Adrenal gland (tissue), 12 donors: ENCODE data around the gene AWAT2. TPM values are rescaled to one million over a fixed set of nuclear protein-coding genes. Genes with fewer than 3 reads are reported as not detected.
"Not testable (repeated sequence)": the region's sequence is repeated elsewhere in the genome, so short reads cannot be mapped to it uniquely, and the experiment has no call there.

Experiments
- DNase-seq, 7 donors: peaks; one replicate each; pipeline ENCODE4 v3.0.0-alpha.2; 2019 to 2020
- H3K27ac ChIP-seq, 5 donors: fragments of 200-600 bp; sonication (generic) in 4 of 5; 1 replicate in 3 of 5; 2 replicates in 2 of 5; pipeline versions ENCODE4 v1.5.1 to v1.8.0; 2016 to 2020; ENCODE audit warnings: mild to moderate bottlenecking in 1 of 5
- H3K27me3 ChIP-seq: fragments of 200-600 bp; 2 replicates; pipeline ENCODE4 v1.8.0; 2021
- H3K36me3 ChIP-seq, 2 donors: fragments of 200-600 bp; replicated peaks in 1 of 2; 1 replicate in 1 of 2; 2 replicates in 1 of 2; pipeline versions ENCODE4 v1.5.1 to v1.8.0; 2018 to 2022
- H3K4me1 ChIP-seq, 2 donors: fragments of 200-600 bp; replicated peaks in 1 of 2; 1 replicate in 1 of 2; 2 replicates in 1 of 2; pipeline versions ENCODE4 v1.5.1 to v1.8.0; 2018 to 2021
- H3K4me3 ChIP-seq, 4 donors: fragments of 200-600 bp; sonication (generic) in 3 of 4; one replicate each; pipeline ENCODE4 v1.5.1; 2016 to 2018
- H3K9me3 ChIP-seq, 3 donors: fragments of 200-600 bp; sonication (generic) in 1 of 3; replicated peaks in 1 of 3; 1 replicate in 2 of 3; 2 replicates in 1 of 3; pipeline versions ENCODE4 v1.5.1 to v1.8.0; 2016 to 2021
- POLR2A ChIP-seq, 2 donors: fragments of 450-650 bp; IDR thresholded peaks; one replicate each; pipeline ENCODE4 v1.6.1; 2017; ENCODE audit warnings: antibody characterized with exemption in 2 of 2, mild to moderate bottlenecking in 2 of 2, moderate library complexity in 1 of 2
- WGBS, 4 donors: extraction: QIAGEN DNeasy Blood & Tissue Kit in 2 of 4; methylation state at CpG; one replicate each; pipeline versions ENCODE4 v1.1.5 to v1.1.7; 2013 to 2017; 5-methylcytosine and 5-hydroxymethylcytosine counted together
- intact Hi-C, 2 donors: fragments of 100-400 bp; cut with DNase I; formaldehyde crosslinking; loops; one replicate each; pipeline versions ENCODE4 v1.14.1 to v1.15.0; 2022 to 2023
- polyA plus RNA-seq, 3 donors: library from polyadenylated mRNA; stranded (reverse); fragments of 200-250 nt in 2 of 3; fragments of 350-450 nt in 1 of 3; fragmentation: Illumina TruSeq in 1 of 3; extraction: RNeasy Lipid Tissue Mini Kit (QIAGEN cat#74804) in 1 of 3; gene quantifications; one replicate each; pipeline ENCODE4 v1.2.3, GENCODE V29; 2013 to 2014
- total RNA-seq, 9 donors: library from RNA; depleted of rRNA in 4 of 9; stranded (reverse); fragments of >200 nt in 4 of 9; fragments of 120-200 nt in 1 of 9; fragmentation: NEBNext Ultra II Directional in 1 of 9; extraction: Animal tissue kit (Norgen Biotek cat#: 25700) in 1 of 9; gene quantifications; one replicate each; pipeline versions ENCODE4 v1.1.0 to v1.2.4, GENCODE V29; 2013 to 2023
- TF ChIP-seq, protein P1 (sequence below), 6 experiments: fragments of 450-650 bp in 4 of 6; fragments of 200-600 bp in 2 of 6; sonication (generic) in 1 of 6; IDR thresholded peaks; 1 replicate in 5 of 6; 2 replicates in 1 of 6; pipeline versions ENCODE4 v1.5.1 to v1.8.0; 2016 to 2021; ENCODE audit warnings: antibody characterized with exemption in 6 of 6, mild to moderate bottlenecking in 2 of 6, moderate library complexity in 1 of 6
- donor health status: healthy with polysubstance abuse.
- donor health status: Bipolar disorder and iron deficiency.
- donor health status: DM: yes; HTN: yes; CAD: no.
- donor health status: DM: no; HTN: no; CAD: no.
- donor health status: DM: no; HTN: no; CAD: no.
- donor health status: DM: yes; HTN: yes; CAD: no.

AWAT2 gene
- total and polyA plus RNA-seq, 12 donors = not detected

DNA sequence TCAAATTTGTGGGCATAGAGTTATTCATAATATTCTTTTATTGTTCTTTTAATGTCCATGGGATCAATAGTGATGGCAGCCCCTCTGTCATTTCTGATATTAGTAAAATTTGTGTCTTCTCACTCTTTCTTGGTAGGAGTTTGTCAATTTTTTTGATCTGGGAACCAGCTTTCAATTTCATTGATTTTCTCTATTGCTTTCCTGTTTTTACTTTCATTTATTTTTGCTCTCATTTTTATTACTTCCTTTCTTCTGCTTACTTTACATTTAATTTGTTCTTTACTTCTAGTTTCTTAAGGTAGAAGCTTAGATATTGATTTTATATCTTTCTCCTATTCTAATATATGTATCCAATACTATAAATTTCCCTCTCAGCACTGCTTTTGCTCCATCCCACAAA lies 40.7 kb downstream of the AWAT2 start:
- intact Hi-C loops = no loop called here
- H3K4me3 ChIP-seq = no peak overlapping the region
- no peak for DNase-seq
- H3K27me3 ChIP-seq = peaks cover 13% of the 10 kb centered on the region
- no peaks in the 10 kb centered on the region for H3K4me1 ChIP-seq
- no peak for TF ChIP-seq POLR2A (IDR thresholded peaks at IDR 0.05)
- TF ChIP-seq, protein P1, sequence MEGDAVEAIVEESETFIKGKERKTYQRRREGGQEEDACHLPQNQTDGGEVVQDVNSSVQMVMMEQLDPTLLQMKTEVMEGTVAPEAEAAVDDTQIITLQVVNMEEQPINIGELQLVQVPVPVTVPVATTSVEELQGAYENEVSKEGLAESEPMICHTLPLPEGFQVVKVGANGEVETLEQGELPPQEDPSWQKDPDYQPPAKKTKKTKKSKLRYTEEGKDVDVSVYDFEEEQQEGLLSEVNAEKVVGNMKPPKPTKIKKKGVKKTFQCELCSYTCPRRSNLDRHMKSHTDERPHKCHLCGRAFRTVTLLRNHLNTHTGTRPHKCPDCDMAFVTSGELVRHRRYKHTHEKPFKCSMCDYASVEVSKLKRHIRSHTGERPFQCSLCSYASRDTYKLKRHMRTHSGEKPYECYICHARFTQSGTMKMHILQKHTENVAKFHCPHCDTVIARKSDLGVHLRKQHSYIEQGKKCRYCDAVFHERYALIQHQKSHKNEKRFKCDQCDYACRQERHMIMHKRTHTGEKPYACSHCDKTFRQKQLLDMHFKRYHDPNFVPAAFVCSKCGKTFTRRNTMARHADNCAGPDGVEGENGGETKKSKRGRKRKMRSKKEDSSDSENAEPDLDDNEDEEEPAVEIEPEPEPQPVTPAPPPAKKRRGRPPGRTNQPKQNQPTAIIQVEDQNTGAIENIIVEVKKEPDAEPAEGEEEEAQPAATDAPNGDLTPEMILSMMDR (IDR thresholded peaks at IDR 0.05) = no peak
- H3K36me3 ChIP-seq = no peaks in the 10 kb centered on the region
- no peak overlapping the region for H3K27ac ChIP-seq
- no peaks in the 10 kb centered on the region for H3K9me3 ChIP-seq

DNA sequence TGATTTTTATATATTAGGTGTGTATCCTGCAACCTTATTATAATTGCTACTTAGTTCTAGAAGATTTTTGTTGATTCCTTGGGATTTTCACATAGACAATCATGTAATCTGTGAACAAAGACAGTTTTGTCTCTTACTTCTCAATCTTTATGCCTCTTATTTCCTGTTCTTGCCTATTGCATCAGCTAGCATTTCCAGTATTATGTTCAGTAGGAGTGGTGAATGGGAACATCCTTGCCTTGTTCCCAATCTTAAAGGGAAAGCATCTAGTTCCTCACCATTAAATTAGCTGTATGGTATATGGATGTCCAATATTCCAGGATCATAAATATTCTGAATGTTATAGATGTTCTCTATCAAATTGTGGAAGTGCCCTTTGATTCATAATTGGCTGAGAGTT lies 41.8 kb downstream of the AWAT2 start:
- no peak overlapping the region for H3K4me3 ChIP-seq
- H3K27ac ChIP-seq = no peak overlapping the region
- TF ChIP-seq, protein P1 (IDR thresholded peaks at IDR 0.05) = no peak
- no peak for TF ChIP-seq POLR2A (IDR thresholded peaks at IDR 0.05)
- DNase-seq = no peak
- H3K9me3 ChIP-seq = no peaks in the 10 kb centered on the region
- H3K36me3 ChIP-seq = no peaks in the 10 kb centered on the region
- no peaks in the 10 kb centered on the region for H3K4me1 ChIP-seq
- peaks cover 11% of the 10 kb centered on the region for H3K27me3 ChIP-seq
- intact Hi-C loops = no loop called here

DNA sequence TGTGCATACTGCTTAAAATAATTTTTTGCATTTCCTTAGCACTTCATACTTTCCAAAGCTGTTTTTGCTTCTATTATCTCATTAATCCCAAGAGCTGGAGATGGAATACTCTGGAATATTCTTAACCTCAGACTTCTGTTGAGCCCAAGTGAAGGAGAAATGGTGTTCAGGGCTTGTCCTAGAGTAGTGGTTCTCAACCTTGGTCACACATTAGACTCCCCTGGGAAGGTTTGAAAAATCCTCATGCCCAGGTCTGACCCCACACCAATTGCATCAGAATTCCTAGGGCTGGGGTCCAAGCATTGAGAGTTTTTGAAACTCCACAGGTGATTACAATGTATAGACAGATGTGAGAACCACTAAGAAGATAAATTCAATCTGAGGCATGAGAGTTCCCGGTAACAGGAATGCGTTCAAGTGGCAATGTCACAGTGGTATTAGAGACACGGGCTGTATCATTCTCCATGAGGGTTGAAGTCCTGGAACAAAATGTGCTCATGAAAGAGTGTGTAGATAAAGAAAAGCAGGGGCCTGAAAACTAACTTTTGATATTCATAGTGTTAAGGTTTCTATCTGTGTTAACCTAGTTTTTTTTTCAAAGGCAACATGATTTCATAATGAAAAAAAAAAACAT lies 47.9 kb downstream of the AWAT2 start:
- intact Hi-C loops = no loop called here
- H3K4me3 ChIP-seq = no peak overlapping the region
- H3K9me3 ChIP-seq = no peaks in the 10 kb centered on the region
- no peaks in the 10 kb centered on the region for H3K4me1 ChIP-seq
- no peaks in the 10 kb centered on the region for H3K36me3 ChIP-seq
- no peak overlapping the region for H3K27ac ChIP-seq
- no peaks in the 10 kb centered on the region for H3K27me3 ChIP-seq
- WGBS, 4 donors = 58 to 78% (median 77%) methylated on average over 3 of the region's 3 CpGs
- TF ChIP-seq, protein P1 (IDR thresholded peaks at IDR 0.05) = no peak
- no peak for TF ChIP-seq POLR2A (IDR thresholded peaks at IDR 0.05)
- no peak for DNase-seq

DNA sequence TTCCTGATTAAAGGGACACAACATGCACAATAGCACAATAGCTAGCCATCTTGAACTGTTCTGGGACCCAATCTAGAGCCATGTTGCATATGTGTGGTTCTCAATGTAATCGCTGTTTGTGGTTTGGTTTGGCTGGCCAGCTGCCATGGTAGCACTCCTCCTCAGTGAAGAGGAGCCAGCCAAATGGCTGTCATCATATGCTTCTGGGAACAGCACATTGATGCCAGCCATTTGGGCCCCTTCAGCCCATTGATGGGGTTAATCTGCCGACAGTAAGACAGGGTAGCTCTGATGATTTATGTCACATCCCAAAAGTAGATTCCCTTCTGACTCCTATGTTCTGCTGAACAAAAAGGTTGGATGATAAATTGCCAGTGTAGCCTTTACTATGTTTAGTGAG lies 48.5 kb downstream of the AWAT2 start:
- no peaks in the 10 kb centered on the region for H3K4me1 ChIP-seq
- H3K27me3 ChIP-seq = no peaks in the 10 kb centered on the region
- no peak for TF ChIP-seq POLR2A (IDR thresholded peaks at IDR 0.05)
- TF ChIP-seq, protein P1 (IDR thresholded peaks at IDR 0.05) = no peak
- intact Hi-C loops = no loop called here
- H3K27ac ChIP-seq = no peak overlapping the region
- 67 to 77% (median 71%) methylated on average over 1 to 2 of the region's 2 CpGs for WGBS, 4 donors
- H3K4me3 ChIP-seq = no peak overlapping the region
- no peak for DNase-seq
- no peaks in the 10 kb centered on the region for H3K9me3 ChIP-seq
- no peaks in the 10 kb centered on the region for H3K36me3 ChIP-seq

DNA sequence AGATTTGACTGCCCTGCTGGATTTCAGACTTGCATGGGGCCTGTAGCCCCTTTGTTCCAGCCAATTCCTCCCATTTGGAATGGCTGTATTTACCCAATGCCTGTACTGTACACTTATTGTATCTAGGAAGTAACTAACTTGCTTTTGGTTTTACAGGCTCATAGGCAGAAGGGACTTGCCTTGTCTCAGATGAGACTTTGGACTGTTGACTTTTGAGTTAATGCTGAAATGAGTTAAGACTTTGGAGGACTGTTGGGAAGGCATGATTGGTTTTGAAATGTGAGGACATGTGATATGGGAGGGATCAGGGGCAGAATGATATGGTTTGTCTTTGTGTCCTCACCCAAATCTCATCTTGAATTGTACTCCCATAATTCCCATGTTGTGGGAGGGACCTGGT lies 51.4 kb downstream of the AWAT2 start:
- H3K27ac ChIP-seq, H3K9me3 ChIP-seq, intact Hi-C loops: not testable (repeated sequence)

More for the DNA sequence above, 51.4 kb downstream of the AWAT2 start:
- not testable (repeated sequence) for H3K36me3 ChIP-seq, H3K27me3 ChIP-seq, DNase-seq, H3K4me3 ChIP-seq, H3K4me1 ChIP-seq
